ENCODE data around the gene SLC6A13. TPM values are rescaled to one million over a fixed set of nuclear protein-coding genes. Genes with fewer than 3 reads are reported as not detected.

Gene SLC6A13
- total RNA-seq, 1 experiment from 2014 or later: not detected

- intact Hi-C loops (cut with micrococcal nuclease; ENCODE audit: unreplicated experiment): no loop called here
- CTCF ChIA-PET: no interaction called here
- H3K9me3 ChIP-seq (ENCODE audit: low read depth, low read length, poor library complexity, severe bottlenecking): no peaks in the 10 kb centered on the region
- no peak overlapping the region for H3K4me3 ChIP-seq (ENCODE audit: low read depth, low read length, poor library complexity, severe bottlenecking)
- TF ChIP-seq EZH2 (IDR thresholded peaks at IDR 0.05; ENCODE audit: borderline replicate concordance, low read depth, low read length, poor library complexity, severe bottlenecking) (no peak), CTCF (conservative IDR thresholded peaks at IDR 0.05; ENCODE audit: low read depth, low read length) (no peak)
- DNase-seq (ENCODE audit: low spot score): no peak
- no peak overlapping the region for H3K27ac ChIP-seq (ENCODE audit: low read depth, low read length, poor library complexity, severe bottlenecking)
- no TSS peak for BruUV-seq (replicated peaks)
- POLR2A ChIA-PET (ENCODE audit: low non-redundant PET): no interaction called here
- no peaks in the 10 kb centered on the region for H3K27me3 ChIP-seq (replicated peaks; ENCODE audit: insufficient read depth, low read depth, low read length, poor library complexity)
- H3K4me1 ChIP-seq (ENCODE audit: insufficient read depth, low read length, poor library complexity, severe bottlenecking): no peaks in the 10 kb centered on the region
- peaks cover 51% of the 10 kb centered on the region for H3K36me3 ChIP-seq (ENCODE audit: insufficient read depth, low read length, poor library complexity, severe bottlenecking)
Observed at GRCh38 chr12:295132-295531, 32.5 kb upstream of the SLC6A13 start.

GRCh38 chr12:293199-293598 is 30.6 kb upstream of the SLC6A13 start:
- intact Hi-C loops (cut with micrococcal nuclease; ENCODE audit: unreplicated experiment): no loop called here
- H3K4me3 ChIP-seq (ENCODE audit: low read depth, low read length, poor library complexity, severe bottlenecking): no peak overlapping the region
- no peak for TF ChIP-seq CTCF (conservative IDR thresholded peaks at IDR 0.05; ENCODE audit: low read depth, low read length)
- no peak for TF ChIP-seq EZH2 (IDR thresholded peaks at IDR 0.05; ENCODE audit: borderline replicate concordance, low read depth, low read length, poor library complexity, severe bottlenecking)
- peaks cover 54% of the 10 kb centered on the region for H3K36me3 ChIP-seq (ENCODE audit: insufficient read depth, low read length, poor library complexity, severe bottlenecking)
- H3K27me3 ChIP-seq (replicated peaks; ENCODE audit: insufficient read depth, low read depth, low read length, poor library complexity): no peaks in the 10 kb centered on the region
- BruUV-seq (replicated peaks): no TSS peak
- no peak overlapping the region for H3K27ac ChIP-seq (ENCODE audit: low read depth, low read length, poor library complexity, severe bottlenecking)
- H3K4me1 ChIP-seq (ENCODE audit: insufficient read depth, low read length, poor library complexity, severe bottlenecking): no peaks in the 10 kb centered on the region
- POLR2A ChIA-PET (ENCODE audit: low non-redundant PET): no interaction called here
- DNase-seq (ENCODE audit: low spot score): no peak
- CTCF ChIA-PET: no interaction called here
- H3K9me3 ChIP-seq (ENCODE audit: low read depth, low read length, poor library complexity, severe bottlenecking): no peaks in the 10 kb centered on the region

GRCh38 chr12:292186-292585 is 29.6 kb upstream of the SLC6A13 start:
- ChIA-PET POLR2A (ENCODE audit: low non-redundant PET) (no interaction called here), CTCF (no interaction called here)
- Histone ChIP-seq H3K9me3 (ENCODE audit: low read depth, low read length, poor library complexity, severe bottlenecking) (no peaks in the 10 kb centered on the region), H3K36me3 (ENCODE audit: insufficient read depth, low read length, poor library complexity, severe bottlenecking) (peaks cover 49% of the 10 kb centered on the region), H3K27ac (ENCODE audit: low read depth, low read length, poor library complexity, severe bottlenecking) (no peak overlapping the region), H3K4me1 (ENCODE audit: insufficient read depth, low read length, poor library complexity, severe bottlenecking) (no peaks in the 10 kb centered on the region), H3K27me3 (replicated peaks; ENCODE audit: insufficient read depth, low read depth, low read length, poor library complexity) (no peaks in the 10 kb centered on the region), H3K4me3 (ENCODE audit: low read depth, low read length, poor library complexity, severe bottlenecking) (no peak overlapping the region)
- intact Hi-C loops (cut with micrococcal nuclease; ENCODE audit: unreplicated experiment): no loop called here
- no peak for DNase-seq (ENCODE audit: low spot score)
- TF ChIP-seq EZH2 (IDR thresholded peaks at IDR 0.05; ENCODE audit: borderline replicate concordance, low read depth, low read length, poor library complexity, severe bottlenecking) (no peak), CTCF (conservative IDR thresholded peaks at IDR 0.05; ENCODE audit: low read depth, low read length) (no peak)
- no TSS peak for BruUV-seq (replicated peaks)
